BE2C (cell line): ENCODE data around the gene RBM33.

ENCODE experiments used
- DNase-seq: peaks from one replicate; pipeline ENCODE4 v3.0.0-alpha.2; 2020
- H3K27me3 ChIP-seq: fragments of 250-450 bp; sonication (Bioruptor Pico); 2 replicates; pipeline ENCODE4 v1.5.1; 2020; ENCODE audit warnings: mild to moderate bottlenecking
- H3K36me3 ChIP-seq: fragments of 250-450 bp; sonication (Bioruptor Pico); 2 replicates; pipeline ENCODE4 v1.5.1; 2020; ENCODE audit warnings: mild to moderate bottlenecking
- H3K4me1 ChIP-seq: fragments of 250-450 bp; sonication (Bioruptor Pico); 2 replicates; pipeline ENCODE4 v1.5.1; 2020
- H3K4me3 ChIP-seq: 2 replicates; pipeline ENCODE4 v1.5.1; 2011; ENCODE audit warnings: low read depth, low read length
- H3K9me3 ChIP-seq: fragments of 250-450 bp; sonication (Bioruptor Pico); 2 replicates; pipeline ENCODE4 v1.5.1; 2020
- TF ChIP-seq, protein P1 (sequence below): IDR thresholded peaks from 2 replicates; pipeline ENCODE4 v1.5.1; 2012; ENCODE audit warnings: mild to moderate bottlenecking, low read depth, low read length

Gene RBM33

DNA sequence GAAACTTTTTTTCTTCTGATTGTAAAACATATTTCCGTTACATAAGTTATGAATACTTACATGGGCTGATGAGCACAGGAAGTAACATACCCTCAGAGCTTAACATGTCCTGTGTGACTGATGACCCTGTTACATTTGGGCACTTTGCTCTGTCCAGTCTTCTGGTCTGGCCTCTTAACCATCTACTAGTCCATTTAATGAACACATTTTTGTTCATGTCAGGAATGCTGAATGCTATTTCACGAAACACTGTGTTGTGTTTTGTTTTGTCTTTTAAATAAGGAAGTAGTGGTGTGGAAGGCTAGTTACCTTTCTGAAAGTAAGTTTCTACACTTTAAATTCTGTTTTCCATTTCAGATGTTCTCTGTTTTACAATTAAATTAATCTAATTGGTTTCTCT is 77.7 kb downstream of the RBM33 start:
- Histone ChIP-seq H3K36me3 (peaks cover 10% of the 10 kb centered on the region), H3K9me3 (no peaks in the 10 kb centered on the region), H3K27me3 (no peaks in the 10 kb centered on the region), H3K4me1 (peaks cover 6% of the 10 kb centered on the region; the same call in 1 of the 2 replicates), H3K4me3 (no peak overlapping the region)
- TF ChIP-seq, protein P1, sequence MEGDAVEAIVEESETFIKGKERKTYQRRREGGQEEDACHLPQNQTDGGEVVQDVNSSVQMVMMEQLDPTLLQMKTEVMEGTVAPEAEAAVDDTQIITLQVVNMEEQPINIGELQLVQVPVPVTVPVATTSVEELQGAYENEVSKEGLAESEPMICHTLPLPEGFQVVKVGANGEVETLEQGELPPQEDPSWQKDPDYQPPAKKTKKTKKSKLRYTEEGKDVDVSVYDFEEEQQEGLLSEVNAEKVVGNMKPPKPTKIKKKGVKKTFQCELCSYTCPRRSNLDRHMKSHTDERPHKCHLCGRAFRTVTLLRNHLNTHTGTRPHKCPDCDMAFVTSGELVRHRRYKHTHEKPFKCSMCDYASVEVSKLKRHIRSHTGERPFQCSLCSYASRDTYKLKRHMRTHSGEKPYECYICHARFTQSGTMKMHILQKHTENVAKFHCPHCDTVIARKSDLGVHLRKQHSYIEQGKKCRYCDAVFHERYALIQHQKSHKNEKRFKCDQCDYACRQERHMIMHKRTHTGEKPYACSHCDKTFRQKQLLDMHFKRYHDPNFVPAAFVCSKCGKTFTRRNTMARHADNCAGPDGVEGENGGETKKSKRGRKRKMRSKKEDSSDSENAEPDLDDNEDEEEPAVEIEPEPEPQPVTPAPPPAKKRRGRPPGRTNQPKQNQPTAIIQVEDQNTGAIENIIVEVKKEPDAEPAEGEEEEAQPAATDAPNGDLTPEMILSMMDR, result no peak
- DNase-seq, result no peak

DNA sequence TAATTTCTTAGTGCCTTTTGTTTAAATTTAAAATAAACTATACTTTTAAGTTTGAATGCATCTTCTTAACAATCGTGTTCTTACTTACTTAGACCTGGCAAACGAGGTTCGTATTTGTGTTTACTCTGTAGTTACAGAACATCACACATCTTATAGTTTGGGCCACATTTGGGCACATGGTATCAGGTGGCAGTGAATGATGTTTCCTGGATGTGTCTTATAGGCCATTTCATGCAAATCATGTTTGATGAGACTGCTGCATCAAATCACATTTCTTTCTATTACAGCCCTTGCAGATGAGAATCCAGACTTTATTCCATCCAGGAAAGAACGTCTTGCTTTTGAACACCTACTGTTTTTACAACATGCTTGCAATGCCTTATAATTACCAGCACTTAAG is 78.5 kb downstream of the RBM33 start:
- H3K4me1 ChIP-seq, result peaks cover 6% of the 10 kb centered on the region; the same call in 1 of the 2 replicates
- DNase-seq, result no peak
- no peaks in the 10 kb centered on the region for H3K27me3 ChIP-seq
- H3K9me3 ChIP-seq, result no peaks in the 10 kb centered on the region
- peaks cover 14% of the 10 kb centered on the region for H3K36me3 ChIP-seq
- no peak overlapping the region for H3K4me3 ChIP-seq
- TF ChIP-seq, protein P1, result no peak

DNA sequence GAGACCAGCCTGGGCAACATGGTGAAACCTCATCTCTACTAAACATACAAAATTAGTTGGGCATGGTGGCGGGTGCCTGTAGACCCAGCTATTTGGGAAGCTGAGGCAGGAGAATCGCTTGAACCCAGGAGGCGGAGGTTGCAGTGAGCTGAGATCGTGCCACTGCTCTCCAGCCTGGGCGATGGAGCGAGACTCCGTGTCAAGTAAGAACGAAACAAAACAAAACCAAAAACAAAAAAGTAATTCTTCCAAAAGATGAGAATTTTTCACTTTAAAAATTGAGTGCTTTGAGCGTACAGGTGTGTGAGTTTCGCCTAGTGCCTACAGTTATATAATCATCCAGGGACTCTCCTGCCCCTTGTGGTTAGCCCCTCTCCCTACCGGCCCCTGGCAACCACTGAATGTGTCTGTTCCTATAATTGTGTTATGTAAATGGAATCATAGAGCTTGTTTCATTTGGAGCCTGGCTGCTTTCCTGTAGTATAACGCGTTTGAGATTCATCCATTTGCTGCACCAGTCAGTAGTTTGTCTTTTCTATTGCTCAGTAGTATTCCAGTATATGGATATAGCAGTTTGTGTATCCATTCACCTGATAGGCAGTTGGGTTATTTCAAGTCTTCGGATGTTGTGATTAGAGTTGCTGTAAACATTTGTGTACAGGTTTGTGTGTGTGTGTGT is 80.0 kb downstream of the RBM33 start:
- H3K36me3 ChIP-seq, result peaks cover 26% of the 10 kb centered on the region
- TF ChIP-seq, protein P1, result peak; percentile 42
- peaks cover 6% of the 10 kb centered on the region; the same call in 1 of the 2 replicates for H3K4me1 ChIP-seq

DNA sequence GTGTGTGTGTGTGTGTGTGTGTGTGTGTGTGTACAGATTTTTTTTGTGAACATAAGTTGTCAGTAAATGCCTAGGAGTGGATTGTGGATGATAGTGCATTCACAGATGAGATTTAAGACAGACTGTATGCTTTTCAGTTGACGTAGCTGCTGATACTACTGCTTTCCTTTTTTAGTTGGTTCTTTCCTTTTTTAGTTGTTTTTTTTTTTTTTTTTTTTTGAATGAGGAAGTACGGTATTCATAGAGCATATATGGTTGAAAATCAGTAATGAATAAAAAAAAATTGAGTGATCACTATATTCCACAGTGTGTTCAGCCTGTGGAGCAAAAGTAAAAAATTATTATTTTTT is 80.5 kb downstream of the RBM33 start:
- DNase-seq, result no peak
- TF ChIP-seq, protein P1, result no peak
- Histone ChIP-seq H3K4me3 (no peak overlapping the region), H3K27me3 (no peaks in the 10 kb centered on the region), H3K36me3 (peaks cover 26% of the 10 kb centered on the region), H3K9me3 (no peaks in the 10 kb centered on the region), H3K4me1 (peaks cover 6% of the 10 kb centered on the region; the same call in 1 of the 2 replicates)

More for the DNA sequence above, 80.0 kb downstream of the RBM33 start:
- Histone ChIP-seq H3K27me3 (no peaks in the 10 kb centered on the region), H3K4me3 (no peak overlapping the region), H3K9me3 (no peaks in the 10 kb centered on the region)
- DNase-seq, result peak; percentile 28

DNA sequence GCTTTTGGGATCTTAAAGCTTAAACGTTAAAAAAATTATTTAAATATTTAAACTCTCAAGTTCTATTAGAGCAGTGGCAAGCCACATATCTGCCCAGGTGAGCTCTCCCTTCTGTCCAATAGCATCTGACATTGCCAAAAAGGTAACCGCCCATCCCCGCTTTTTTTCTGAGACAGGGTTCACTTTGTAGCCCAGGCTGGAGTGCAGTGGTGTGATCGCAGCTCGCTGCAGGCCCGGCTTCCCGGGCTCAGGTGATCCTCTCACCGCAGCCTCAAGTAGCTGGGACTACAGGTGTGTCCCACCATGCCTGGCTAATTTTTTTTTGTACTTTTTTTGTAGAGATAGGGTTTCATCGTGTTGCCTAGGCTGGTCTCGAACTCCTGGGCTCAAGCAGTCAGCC is 83.2 kb downstream of the RBM33 start:
- TF ChIP-seq, protein P1, result no peak

DNA sequence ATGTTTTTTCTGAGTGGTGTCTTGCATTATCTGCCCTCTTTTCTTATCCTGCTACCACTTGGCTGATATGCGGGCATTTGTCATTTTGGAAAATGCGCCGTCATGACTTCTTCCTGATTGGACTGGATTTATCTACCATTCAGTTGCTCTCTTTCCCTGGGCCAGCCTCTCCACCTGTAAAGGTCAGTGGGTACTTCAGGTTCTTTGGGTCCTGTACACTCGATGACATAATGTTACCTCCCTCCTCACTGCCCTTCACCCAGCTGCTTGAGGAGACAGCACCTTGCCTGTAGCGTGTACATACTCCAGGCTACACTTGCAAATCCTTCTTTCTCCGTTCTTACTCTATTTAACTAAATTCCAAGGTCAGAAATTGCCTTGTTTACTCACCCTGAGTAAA is 83.7 kb downstream of the RBM33 start:
- H3K4me3 ChIP-seq, result no peak overlapping the region
- DNase-seq, result no peak
- TF ChIP-seq, protein P1, result no peak
- H3K27me3 ChIP-seq, result no peaks in the 10 kb centered on the region
- H3K9me3 ChIP-seq, result no peaks in the 10 kb centered on the region
- H3K4me1 ChIP-seq, result no peaks in the 10 kb centered on the region
- peaks cover 22% of the 10 kb centered on the region for H3K36me3 ChIP-seq

More for the DNA sequence above, 83.2 kb downstream of the RBM33 start:
- no peaks in the 10 kb centered on the region for H3K27me3 ChIP-seq
- H3K4me3 ChIP-seq, result no peak overlapping the region
- peaks cover 26% of the 10 kb centered on the region for H3K36me3 ChIP-seq
- H3K9me3 ChIP-seq, result no peaks in the 10 kb centered on the region
- DNase-seq, result no peak
- H3K4me1 ChIP-seq, result no peaks in the 10 kb centered on the region
